HL-60 (cell line): Measurements from ENCODE around the gene DCUN1D3.

ENCODE experiments used
- DNase-seq, 2 experiments: peaks; one replicate each; pipeline ENCODE4 v3.0.0-alpha.2; 2010 to 2020; ENCODE audit warnings: low read depth in 1 of 2, low spot score in 1 of 2
- H3K27ac ChIP-seq: fragments of 250-450 bp; sonication (Bioruptor Pico); replicated peaks from 2 replicates; pipeline ENCODE4 v1.5.1; 2020; ENCODE audit warnings: mild to moderate bottlenecking, moderate library complexity
- H3K27me3 ChIP-seq: fragments of 250-450 bp; sonication (Bioruptor Pico); 2 replicates; pipeline ENCODE4 v1.5.1; 2021; ENCODE audit warnings: mild to moderate bottlenecking, moderate library complexity; ENCODE audit not compliant: insufficient read depth, poor library complexity, severe bottlenecking
- H3K4me3 ChIP-seq: replicated peaks from 2 replicates; pipeline ENCODE4 v1.5.1; 2011; ENCODE audit warnings: mild to moderate bottlenecking, control low read depth, low read length; ENCODE audit not compliant: insufficient read depth
- CTCF ChIP-seq: IDR thresholded peaks from one replicate; pipeline ENCODE4 v1.5.1; 2011; ENCODE audit warnings: low read length, control low read depth, inconsistent platforms; ENCODE audit not compliant: insufficient read depth
- GABPA ChIP-seq: IDR thresholded peaks from 2 replicates; pipeline ENCODE4 v1.6.1; 2012; ENCODE audit warnings: low read depth
- POLR2AphosphoS5 ChIP-seq: IDR thresholded peaks from 2 replicates; pipeline ENCODE4 v1.6.1; 2012; ENCODE audit warnings: low read depth
- REST ChIP-seq: IDR thresholded peaks from 2 replicates; pipeline ENCODE4 v1.6.1; 2012; ENCODE audit warnings: low read depth; ENCODE audit not compliant: insufficient replicate concordance
- SPI1 ChIP-seq: IDR thresholded peaks from 2 replicates; pipeline ENCODE4 v1.6.1; 2012; ENCODE audit warnings: low read depth, mild to moderate bottlenecking, borderline replicate concordance

Gene DCUN1D3

GRCh38 chr16:20901068-20901435 lies 894 bp upstream of the DCUN1D3 start:
- DNase-seq = no peak
- Histone ChIP-seq H3K4me3 (peak overlapping the region; percentile 90), H3K27ac (peak overlapping the region; percentile 97), H3K27me3 (no peaks in the 10 kb centered on the region)
- TF ChIP-seq REST (no peak), POLR2AphosphoS5 (0 out of 2 replicates have a peak, but pooled peaks have one; percentile 1), GABPA (no peak), CTCF (no peak)

- H3K4me3 ChIP-seq = peak overlapping the region; percentile 90
- H3K27ac ChIP-seq = peak overlapping the region; percentile 97
- no peak for DNase-seq
- TF ChIP-seq SPI1 = no peak
- TF ChIP-seq REST = no peak
- no peak for TF ChIP-seq GABPA
- no peak for TF ChIP-seq POLR2AphosphoS5
- TF ChIP-seq CTCF = no peak
- no peaks in the 10 kb centered on the region for H3K27me3 ChIP-seq
These were observed 470 bp downstream of the DCUN1D3 start for GRCh38 chr16:20899477-20900298.

GRCh38 chr16:20899071-20899470 lies 1.1 kb downstream of the DCUN1D3 start:
- no peaks in the 10 kb centered on the region for H3K27me3 ChIP-seq
- TF ChIP-seq REST (no peak), POLR2AphosphoS5 (no peak), SPI1 (no peak), CTCF (no peak), GABPA (no peak)

More at GRCh38 chr16:20899071-20899470, 1.1 kb downstream of the DCUN1D3 start:
- Histone ChIP-seq H3K27ac (no peak overlapping the region), H3K4me3 (peak overlapping the region; percentile 90)
- DNase-seq = no peak
